ENCODE results near the gene CACNA1D.

CACNA1D gene

GRCh38 chr3:53495520-53496391, 1.3 kb downstream of the CACNA1D start:
- DNase-seq = peak in 1 of 4 experiments; percentile 9

GRCh38 chr3:53496392-53496670, 1.9 kb downstream of the CACNA1D start:
- no peak for DNase-seq

DNA sequence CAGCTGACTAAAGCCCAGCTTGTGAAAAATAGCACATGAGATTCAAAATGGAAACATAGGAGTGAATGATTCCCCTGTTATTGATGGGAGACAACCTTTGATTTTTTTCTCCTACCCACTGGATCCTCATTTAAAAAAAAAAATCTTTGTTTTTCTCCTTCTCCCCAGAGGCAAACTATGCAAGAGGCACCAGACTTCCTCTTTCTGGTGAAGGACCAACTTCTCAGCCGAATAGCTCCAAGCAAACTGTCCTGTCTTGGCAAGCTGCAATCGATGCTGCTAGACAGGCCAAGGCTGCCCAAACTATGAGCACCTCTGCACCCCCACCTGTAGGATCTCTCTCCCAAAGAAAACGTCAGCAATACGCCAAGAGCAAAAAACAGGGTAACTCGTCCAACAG, 2.6 kb downstream of the CACNA1D start:
- peak in 3 of 4 experiments; percentile 34 to 51 (median 45) for DNase-seq

GRCh38 chr3:53498806-53499641, 4.6 kb downstream of the CACNA1D start:
- no peak for DNase-seq

DNA sequence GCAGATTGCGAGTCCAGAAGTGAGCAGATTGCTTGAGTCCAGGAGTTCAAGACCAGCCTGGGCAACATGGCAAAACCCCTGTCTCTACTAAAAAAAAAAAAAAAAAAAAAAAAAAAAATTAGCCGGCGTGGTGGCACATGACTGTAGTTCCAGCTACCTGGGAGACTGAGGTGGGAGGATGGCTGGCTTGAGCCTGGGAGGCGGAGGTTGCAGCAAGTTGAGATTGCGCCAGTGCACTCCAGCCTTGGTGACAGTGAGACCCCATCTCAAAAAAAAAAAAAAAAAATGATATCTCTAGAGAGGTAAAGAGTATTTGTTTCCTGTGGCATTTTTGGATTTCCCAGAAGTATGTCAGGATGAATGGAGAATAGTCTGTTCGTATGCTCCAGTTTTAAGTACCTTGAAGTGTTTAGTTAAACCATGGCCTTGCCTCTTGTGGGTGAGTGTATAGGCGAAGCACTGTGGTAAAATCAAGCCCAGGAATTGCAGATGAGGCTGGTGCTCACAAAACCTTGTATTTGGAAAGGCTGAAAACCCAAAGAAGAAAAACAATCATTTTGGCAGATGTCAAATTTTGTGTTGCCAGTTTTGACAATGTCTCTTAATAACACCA, 5.9 kb downstream of the CACNA1D start:
- DNase-seq = no peak

GRCh38 chr3:53501178-53501577, 6.8 kb downstream of the CACNA1D start:
- no peak for DNase-seq

DNA sequence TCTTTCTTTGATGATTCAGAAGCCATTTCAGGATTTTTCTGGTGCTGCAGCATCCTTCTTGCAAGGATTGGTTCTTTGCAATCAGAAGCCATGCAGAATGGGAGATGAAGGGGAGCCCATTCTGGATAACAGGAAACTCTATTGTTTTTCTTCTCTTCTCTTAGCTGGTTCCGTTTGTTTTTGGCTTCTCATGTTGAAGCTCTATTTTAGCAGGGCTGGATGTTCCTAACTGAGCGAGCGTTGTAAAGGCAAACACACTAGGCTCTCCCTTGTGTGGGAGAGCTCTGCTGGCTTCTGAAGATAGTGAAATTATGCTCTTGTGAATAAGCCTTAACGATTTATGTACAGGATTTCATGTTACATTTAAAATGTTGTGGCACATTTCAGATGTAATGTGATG, 8.3 kb downstream of the CACNA1D start:
- DNase-seq = no peak

DNA sequence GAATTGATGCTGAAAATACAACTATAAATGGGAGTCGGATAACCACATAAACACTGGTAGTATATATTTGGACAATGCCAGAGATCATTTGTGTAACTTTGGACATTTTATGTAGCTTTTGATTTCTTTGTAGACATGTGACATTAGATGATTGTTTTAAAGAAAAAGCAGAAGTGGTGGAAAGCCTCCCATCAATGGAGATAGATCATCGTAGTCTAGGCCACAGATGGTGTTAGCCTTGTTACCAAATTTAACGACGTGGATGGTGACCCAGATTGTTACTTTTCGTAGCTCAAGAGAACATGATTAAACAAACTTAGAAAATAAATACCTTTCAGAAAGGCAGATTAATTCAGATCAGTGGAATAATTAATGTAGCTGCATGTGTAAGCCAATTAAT, 8.8 kb downstream of the CACNA1D start:
- DNase-seq = no peak

DNA sequence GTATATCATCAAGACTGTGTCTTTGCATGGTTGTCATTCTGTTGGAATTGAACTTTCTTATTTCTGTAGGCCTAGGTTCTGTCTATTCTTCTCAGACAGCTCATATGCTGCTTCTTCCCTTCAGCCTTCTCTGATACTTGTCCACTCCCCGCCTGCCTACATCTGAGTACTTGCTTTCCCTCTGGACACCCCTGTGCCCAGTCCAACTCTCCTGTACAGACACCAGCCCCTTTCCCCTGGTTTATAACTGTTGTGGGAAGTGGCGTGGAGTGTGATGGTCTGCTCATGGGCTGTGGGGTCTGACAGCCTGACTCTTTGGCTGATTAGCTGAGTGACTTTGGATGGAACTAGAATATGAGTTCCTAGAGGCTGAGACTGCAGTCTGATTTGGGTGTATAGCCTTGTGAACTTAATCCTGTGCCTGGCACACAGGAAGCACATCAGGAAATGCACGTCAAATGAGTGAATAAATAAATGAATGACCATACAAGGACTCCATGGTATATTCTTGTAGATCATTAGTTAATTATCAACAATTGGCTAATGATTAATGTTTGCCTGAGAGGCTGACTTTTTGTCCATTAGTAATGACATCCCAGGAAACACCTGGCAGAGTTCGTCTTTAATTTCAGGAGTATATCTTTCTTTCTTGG, 11.8 kb downstream of the CACNA1D start:
- no peak for DNase-seq

DNA sequence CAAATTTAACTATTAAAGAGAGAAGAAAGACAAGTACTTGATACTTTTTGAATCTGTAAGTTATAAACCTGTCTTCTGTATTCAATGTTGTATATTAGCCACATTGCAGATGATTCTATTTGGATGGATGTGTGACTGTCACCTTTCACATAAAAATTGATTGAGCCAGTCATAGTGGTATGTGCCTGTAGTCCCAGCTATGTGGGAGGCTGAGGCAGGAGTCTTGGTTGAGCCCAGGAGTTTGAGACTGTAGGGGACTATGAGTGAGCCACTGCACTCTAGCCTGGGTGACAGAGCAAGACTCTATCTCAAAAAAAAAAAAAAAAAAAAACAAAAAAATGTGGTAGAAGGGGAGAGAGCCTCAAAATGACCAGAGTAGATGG, 12.3 kb downstream of the CACNA1D start:
- DNase-seq = no peak

DNA sequence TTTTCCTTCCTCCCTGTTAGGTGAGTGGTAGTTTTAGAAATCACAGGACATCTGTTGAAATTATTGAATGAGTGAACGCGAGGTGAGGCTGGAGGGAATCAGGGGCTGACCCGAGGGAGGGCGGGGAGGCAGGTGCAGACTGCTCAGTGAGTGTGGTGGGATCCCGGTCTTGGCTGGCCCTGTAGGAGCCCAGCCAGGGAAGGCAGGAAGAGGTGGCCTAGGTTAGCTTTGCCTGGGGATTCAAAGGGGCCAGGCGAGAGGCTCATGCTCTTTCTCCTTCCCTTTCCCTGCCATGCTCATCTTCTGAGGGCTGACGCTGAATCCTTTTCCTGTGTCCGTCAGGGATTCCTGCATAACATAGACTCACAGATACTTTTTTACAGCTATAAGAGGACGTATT, 15.1 kb downstream of the CACNA1D start:
- no peak for DNase-seq

GRCh38 chr3:53510508-53510907, 16.1 kb downstream of the CACNA1D start:
- no peak for DNase-seq

GRCh38 chr3:53511246-53511645, 16.8 kb downstream of the CACNA1D start:
- no peak for DNase-seq

GRCh38 chr3:53513556-53514190, 19.3 kb downstream of the CACNA1D start:
- no peak for DNase-seq

GRCh38 chr3:53516339-53516738, 21.9 kb downstream of the CACNA1D start:
- DNase-seq = peak in 1 of 4 experiments; percentile 21

- peak; percentile 54 to 83 (median 75) for DNase-seq
Measured at GRCh38 chr3:53518495-53518981, 24.1 kb downstream of the CACNA1D start.

DNA sequence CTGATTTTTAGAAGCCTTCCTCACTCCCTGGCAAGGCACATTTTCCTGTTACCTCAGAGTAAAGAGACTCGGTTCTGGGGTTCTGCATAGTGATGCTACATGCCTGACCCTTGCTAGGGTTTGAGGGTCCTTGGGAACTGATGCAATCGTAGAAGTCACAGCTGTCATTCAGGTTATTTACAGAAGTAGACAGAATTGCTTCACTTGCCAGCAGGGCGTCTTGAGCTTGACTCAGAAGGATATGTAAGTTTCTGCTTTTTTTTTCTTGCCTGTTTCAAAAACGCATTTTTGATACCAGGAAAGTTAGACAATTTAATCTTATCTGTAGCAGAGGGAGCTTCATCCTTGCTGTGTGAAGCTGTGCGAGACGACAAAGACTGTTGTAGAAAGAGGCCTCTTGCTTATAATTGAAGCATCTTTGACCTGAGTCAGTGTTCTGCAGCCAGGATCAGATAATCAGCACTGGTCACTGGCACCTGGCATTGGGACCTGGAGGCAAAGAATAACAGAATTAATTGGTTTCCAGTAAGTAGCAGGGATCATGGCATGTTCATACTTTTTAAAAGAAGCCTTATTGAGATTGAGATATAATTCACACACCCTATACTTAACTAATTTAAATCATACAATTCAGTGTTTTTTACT, 24.8 kb downstream of the CACNA1D start:
- peak; percentile 58 to 81 (median 76) for DNase-seq

- no peak for DNase-seq
Measured at GRCh38 chr3:53523346-53523745, 28.9 kb downstream of the CACNA1D start.

GRCh38 chr3:53524566-53524965, 30.2 kb downstream of the CACNA1D start:
- no peak for DNase-seq

GRCh38 chr3:53525765-53526703, 31.6 kb downstream of the CACNA1D start:
- DNase-seq = no peak

- DNase-seq = no peak
Measured at GRCh38 chr3:53526704-53527055, 32.3 kb downstream of the CACNA1D start.
